Measurements from ENCODE around the gene PCYT1B. TPM values are rescaled to one million over a fixed set of nuclear protein-coding genes. Genes with fewer than 3 reads are reported as not detected.

The PCYT1B gene
- not detected in 2 replicates for total RNA-seq (2011; cell fraction: chromatin; rRNA removed; ENCODE audit: low replicate concordance)
- not detected in 2 replicates for total RNA-seq (2011; cell fraction: nucleolus; rRNA removed)
- total RNA-seq (2011; cell fraction: nucleoplasm; rRNA removed), result not detected in 2 replicates
- 0.04 and 0.05 TPM in 2 replicates for total RNA-seq (2014; rRNA removed)
- 0.10 and 0.11 TPM in 2 replicates for total RNA-seq (2014; rRNA removed; fragmentation: Illumina TruSeq; extraction: Trizol)
- 0.04 and 0.19 TPM in 2 replicates for total RNA-seq (2015; rRNA removed; fragmentation: Illumina TruSeq; extraction: Trizol)
- total RNA-seq (2021), result 0.07 and 0.13 TPM in 2 replicates
- 0.04 and 0.18 TPM in 2 replicates for polyA plus RNA-seq (2011; rRNA removed)
- polyA plus RNA-seq (2011; cell fraction: cytosol; rRNA removed), result 0.03 and 0.10 TPM in 2 replicates
- 0.04 and 0.14 TPM in 2 replicates for polyA plus RNA-seq (2011; cell fraction: nucleus; rRNA removed)
- polyA plus RNA-seq (2012), result 0.12 and 0.23 TPM in 2 replicates
- 0.06 and 0.34 TPM in 2 replicates for polyA plus RNA-seq (2014; fragmentation: Illumina TruSeq; extraction: Trizol)
- under 1 TPM in 1 of 2 experiments, not detected in 1; 0.04 TPM for polyA plus RNA-seq (2014; fragmentation: Nextera tagmentation; extraction: Ambion mirVana)
- polyA plus RNA-seq (2014; rRNA removed), result 0.03 and 0.07 TPM in 2 replicates
- 0.42 TPM in 1 of 2 replicates, not detected in the other for polyA minus RNA-seq (2011; rRNA and poly(A)+ RNA removed)
- 0.29 TPM in 1 of 2 replicates, not detected in the other for polyA minus RNA-seq (2011; cell fraction: cytosol; rRNA and poly(A)+ RNA removed)
- not detected in 2 replicates for polyA minus RNA-seq (2011; cell fraction: nucleus; rRNA and poly(A)+ RNA removed)
- percentile 10 among the genes with signal in this experiment for Bru-seq, nascent RNA
- percentile 9 among the genes with signal in this experiment for BruChase-seq, experiment 1, labeled RNA remaining after a 2-hour chase
- BruChase-seq, experiment 2, labeled RNA remaining after a 6-hour chase, result percentile 9 among the genes with signal in this experiment
- long read RNA-seq, experiment 1, result 0 reads
- long read RNA-seq, experiment 2, result 0 reads
- long read RNA-seq, experiment 3, result 0 reads

DNA sequence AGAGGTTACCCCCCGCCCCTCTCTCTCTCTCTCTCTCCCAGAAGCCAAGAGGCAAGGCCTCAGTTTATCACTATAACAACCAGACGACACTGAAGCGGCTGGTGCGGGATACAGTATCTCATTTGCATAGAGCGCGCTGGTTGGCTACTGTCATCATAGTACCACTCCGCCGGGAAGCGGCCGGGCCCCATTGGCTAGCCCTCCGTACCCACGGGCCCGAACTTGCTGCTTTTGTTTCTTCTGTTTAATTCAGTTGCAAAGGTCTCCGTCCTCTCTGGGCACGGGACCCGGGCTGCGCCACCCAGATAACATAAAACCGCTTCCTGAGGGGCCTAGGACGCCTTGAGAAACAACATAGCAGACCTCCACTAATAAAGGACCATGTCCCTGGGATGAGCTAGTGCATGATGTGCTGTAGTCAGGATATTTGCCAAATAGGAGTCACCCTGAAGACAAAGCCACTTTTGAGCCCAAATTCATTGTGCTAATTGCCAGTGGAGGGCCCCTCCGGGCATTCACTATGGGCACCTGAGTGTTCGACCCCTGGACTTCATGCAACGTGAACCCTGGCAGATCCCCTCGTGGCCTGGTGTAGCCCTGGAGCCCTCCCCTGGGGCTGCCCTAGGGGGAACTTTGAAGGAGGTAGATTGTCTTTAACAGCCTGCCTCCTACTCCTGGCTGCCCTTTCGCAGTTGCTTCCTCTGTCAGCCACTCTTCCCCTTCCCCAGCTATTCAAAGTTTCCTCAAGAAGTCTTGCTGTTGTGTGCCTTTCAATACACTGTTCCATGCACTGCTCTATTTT is at the start of gene PCYT1B:
TSS of gene PCYT1B (minus strand) at position 91 of the 802 bp plus-strand sequence. CDS start 242 bp downstream, outside the sequence.
- TF ChIP-seq, protein P1, sequence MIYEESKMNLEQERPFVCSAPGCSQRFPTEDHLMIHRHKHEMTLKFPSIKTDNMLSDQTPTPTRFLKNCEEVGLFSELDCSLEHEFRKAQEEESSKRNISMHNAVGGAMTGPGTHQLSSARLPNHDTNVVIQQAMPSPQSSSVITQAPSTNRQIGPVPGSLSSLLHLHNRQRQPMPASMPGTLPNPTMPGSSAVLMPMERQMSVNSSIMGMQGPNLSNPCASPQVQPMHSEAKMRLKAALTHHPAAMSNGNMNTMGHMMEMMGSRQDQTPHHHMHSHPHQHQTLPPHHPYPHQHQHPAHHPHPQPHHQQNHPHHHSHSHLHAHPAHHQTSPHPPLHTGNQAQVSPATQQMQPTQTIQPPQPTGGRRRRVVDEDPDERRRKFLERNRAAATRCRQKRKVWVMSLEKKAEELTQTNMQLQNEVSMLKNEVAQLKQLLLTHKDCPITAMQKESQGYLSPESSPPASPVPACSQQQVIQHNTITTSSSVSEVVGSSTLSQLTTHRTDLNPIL (CRISPR knock-in tag; IDR thresholded peaks at IDR 0.05), result no peak
- TF ChIP-seq ZNF253 (CRISPR knock-in tag; conservative IDR thresholded peaks at IDR 0.05), result no peak
- TF ChIP-seq HNRNPH1 (optimal IDR thresholded peaks at IDR 0.05; ENCODE audit: low read depth, low read length), result no peak
- TF ChIP-seq NFYB (IDR thresholded peaks at IDR 0.05; ENCODE audit: extremely low read depth, insufficient read length), result peak; percentile 24
- TF ChIP-seq, protein P2, sequence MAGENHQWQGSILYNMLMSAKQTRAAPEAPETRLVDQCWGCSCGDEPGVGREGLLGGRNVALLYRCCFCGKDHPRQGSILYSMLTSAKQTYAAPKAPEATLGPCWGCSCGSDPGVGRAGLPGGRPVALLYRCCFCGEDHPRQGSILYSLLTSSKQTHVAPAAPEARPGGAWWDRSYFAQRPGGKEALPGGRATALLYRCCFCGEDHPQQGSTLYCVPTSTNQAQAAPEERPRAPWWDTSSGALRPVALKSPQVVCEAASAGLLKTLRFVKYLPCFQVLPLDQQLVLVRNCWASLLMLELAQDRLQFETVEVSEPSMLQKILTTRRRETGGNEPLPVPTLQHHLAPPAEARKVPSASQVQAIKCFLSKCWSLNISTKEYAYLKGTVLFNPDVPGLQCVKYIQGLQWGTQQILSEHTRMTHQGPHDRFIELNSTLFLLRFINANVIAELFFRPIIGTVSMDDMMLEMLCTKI (IDR thresholded peaks at IDR 0.05; ENCODE audit: partially characterized antibody), result no peak
- no peak for TF ChIP-seq XRCC3 (IDR thresholded peaks at IDR 0.05)
- no peak for TF ChIP-seq U2AF2 (optimal IDR thresholded peaks at IDR 0.05; ENCODE audit: low read depth, low read length)
- peak in 1 of 2 experiments; percentile 6; a peak in 1 of 4 replicates for TF ChIP-seq RCOR1 (IDR thresholded peaks at IDR 0.05; ENCODE audit: borderline replicate concordance in 1 of 2, low read depth in 2 of 2, low read length in 2 of 2)
- no peak for TF ChIP-seq MYNN (IDR thresholded peaks at IDR 0.05)
- TF ChIP-seq MYNN (CRISPR knock-in tag; IDR thresholded peaks at IDR 0.05), result no peak
- peak; percentile 66 for TF ChIP-seq RFX1 (IDR thresholded peaks at IDR 0.05)
- no peak for TF ChIP-seq ZNF445 (CRISPR knock-in tag; IDR thresholded peaks at IDR 0.05; ENCODE audit: low read depth)
- peak; percentile 27; the same call in 1 of the 2 replicates for TF ChIP-seq BHLHE40 (IDR thresholded peaks at IDR 0.05; ENCODE audit: low read length)
- TF ChIP-seq DEAF1 (CRISPR knock-in tag; IDR thresholded peaks at IDR 0.05), result no peak
- H3K79me2 ChIP-seq (ENCODE audit: control insufficient read depth, insufficient read depth, low read length), result no peaks in the 10 kb centered on the region
- H3K9me3 ChIP-seq (replicated peaks; ENCODE audit: control insufficient read depth, insufficient read depth, low read depth, low read length), result no peaks in the 10 kb centered on the region
- 4% methylated on average over 17 of the region's 24 CpGs for WGBS (ENCODE audit: insufficient coverage, low coverage, missing lambda C conversion rate)
- H3K4me2 ChIP-seq (ENCODE audit: insufficient read depth, low read length), result peak within 1 kb of the TSS; percentile 66
- ATAC-seq, result peak; percentile 99
- intact Hi-C loops (cut with micrococcal nuclease), result no loop called here
- CTCF ChIA-PET (ENCODE audit: low intra/inter-chr PET ratio), result no interaction called here
- POLR2A ChIA-PET, result no interaction called here
- H3K27ac ChIP-seq (ENCODE audit: extremely low read depth, low read depth, low read length), result no peak within 1 kb of the TSS
- no TSS peak for BruUV-seq (replicated peaks)
- DNase-seq (ENCODE audit: extremely low read depth in 1 of 4, low spot score in 3 of 4), result peak; percentile 54 to 70 (median 60)
- H3K4me1 ChIP-seq (replicated peaks in 1 of 2; ENCODE audit: control insufficient read depth in 2 of 2, insufficient read depth in 2 of 2, low read length in 2 of 2), result peaks cover 0 to 12% of the 10 kb centered on the region in 2 experiments; a peak in 2 of 5 replicates
- H3K36me3 ChIP-seq (ENCODE audit: control insufficient read depth, insufficient read depth, low read length), result no peaks in the 10 kb centered on the region
- in situ Hi-C loops (cut with MboI), result no loop called here
- peak within 1 kb of the TSS; percentile 44; the same call in 1 of the 2 replicates for H2AFZ ChIP-seq (ENCODE audit: low read depth, low read length)
- no peak within 1 kb of the TSS for H3K4me3 ChIP-seq
- H3K9me1 ChIP-seq (ENCODE audit: control insufficient read depth, insufficient read depth, low read length), result no peaks in the 10 kb centered on the region
- H3K9ac ChIP-seq (ENCODE audit: insufficient read depth in 1 of 2, low read depth in 2 of 2, low read length in 2 of 2), result no peak within 1 kb of the TSS
- no peak for FAIRE-seq
- no peaks in the 10 kb centered on the region for H3K27me3 ChIP-seq (ENCODE audit: control insufficient read depth in 2 of 2, insufficient read depth in 2 of 2, low read length in 2 of 2)
- H4K20me1 ChIP-seq (replicated peaks; ENCODE audit: control insufficient read depth, insufficient read depth, low read length), result no peaks in the 10 kb centered on the region

Measured in K562 (cell line).